CD14-positive monocyte (primary cell): ENCODE measurements around the gene ITPR2. TPM values are rescaled to one million over a fixed set of nuclear protein-coding genes. Genes with fewer than 3 reads are reported as not detected.

Experiments
- DNase-seq, 3 donors: peaks; one replicate each; pipeline ENCODE4 v3.0.0-alpha.2; 2011 to 2022
- H2AFZ ChIP-seq: 2 replicates; pipeline ENCODE4 v1.6.0; 2012; ENCODE audit warnings: mild to moderate bottlenecking, low read depth, low read length, inconsistent platforms; ENCODE audit not compliant: insufficient read depth, poor library complexity, severe bottlenecking
- H3K27ac ChIP-seq, 2 donors: 1 replicate in 1 of 2; 2 replicates in 1 of 2; pipeline ENCODE4 v1.5.1; 2012 to 2013; ENCODE audit warnings: low read length in 2 of 2, control low read depth in 1 of 2, inconsistent platforms in 1 of 2, low read depth in 1 of 2, mild to moderate bottlenecking in 1 of 2
- H3K27me3 ChIP-seq, 2 donors: one replicate each; pipeline versions ENCODE4 v1.6.0 to v1.6.1; 2011 to 2013; ENCODE audit warnings: low read length in 2 of 2; ENCODE audit not compliant: control insufficient read depth in 2 of 2, insufficient read depth in 2 of 2
- H3K36me3 ChIP-seq, 2 donors: replicated peaks in 1 of 2; 1 replicate in 1 of 2; 2 replicates in 1 of 2; pipeline versions ENCODE4 v1.5.1 to v1.6.1; 2012 to 2013; ENCODE audit warnings: low read length in 2 of 2, control low read depth in 1 of 2, inconsistent platforms in 1 of 2, mild to moderate bottlenecking in 1 of 2; ENCODE audit not compliant: insufficient read depth in 2 of 2, control insufficient read depth in 1 of 2
- H3K4me1 ChIP-seq, 2 donors: 1 replicate in 1 of 2; 2 replicates in 1 of 2; pipeline versions ENCODE4 v1.5.1 to v1.6.1; 2012 to 2013; ENCODE audit warnings: low read length in 2 of 2, control low read depth in 1 of 2, inconsistent platforms in 1 of 2, mild to moderate bottlenecking in 1 of 2, moderate library complexity in 1 of 2; ENCODE audit not compliant: insufficient read depth in 2 of 2, control insufficient read depth in 1 of 2
- H3K4me2 ChIP-seq: replicated peaks from 2 replicates; pipeline ENCODE3; 2012; ENCODE audit warnings: low read length, moderate library complexity, mild to moderate bottlenecking; ENCODE audit not compliant: poor library complexity, severe bottlenecking; ENCODE audit errors: extremely low read depth
- H3K4me3 ChIP-seq, 3 experiments: fragments of 200-600 bp in 1 of 3; sonication (generic) in 1 of 3; replicated peaks in 1 of 3; 1 replicate in 2 of 3; 2 replicates in 1 of 3; pipeline ENCODE4 v1.5.1; 2011 to 2013; ENCODE audit warnings: low read length in 3 of 3, mild to moderate bottlenecking in 3 of 3, control low read depth in 2 of 3, low read depth in 2 of 3, inconsistent platforms in 1 of 3, moderate library complexity in 1 of 3
- H3K79me2 ChIP-seq: 2 replicates; pipeline ENCODE4 v1.6.0; 2012; ENCODE audit warnings: mild to moderate bottlenecking, control low read depth, inconsistent platforms, low read length, moderate library complexity; ENCODE audit not compliant: insufficient read depth
- H3K9ac ChIP-seq: 2 replicates; pipeline ENCODE4 v1.6.0; 2017; ENCODE audit warnings: low read length, mild to moderate bottlenecking; ENCODE audit not compliant: insufficient read depth, poor library complexity, severe bottlenecking
- H3K9me3 ChIP-seq, 2 donors: replicated peaks in 1 of 2; 1 replicate in 1 of 2; 2 replicates in 1 of 2; pipeline versions ENCODE4 v1.5.1 to v1.6.1; 2012 to 2013; ENCODE audit warnings: low read length in 2 of 2, control low read depth in 1 of 2; ENCODE audit not compliant: control insufficient read depth in 1 of 2, insufficient read depth in 1 of 2
- H4K20me1 ChIP-seq: 2 replicates; pipeline ENCODE4 v1.6.0; 2012; ENCODE audit warnings: mild to moderate bottlenecking, low read length, control low read depth, moderate library complexity; ENCODE audit not compliant: insufficient read depth
- H3K27ac Mint-ChIP-seq, 7 donors: one replicate each; pipeline ENCODE4 v1.8.0; 2020; ENCODE audit warnings: mild to moderate bottlenecking in 7 of 7, mixed read lengths in 7 of 7, moderate library complexity in 6 of 7, inconsistent platforms in 2 of 7
- H3K27me3 Mint-ChIP-seq, 3 donors: one replicate each; pipeline ENCODE4 v1.8.0; 2021 to 2022; ENCODE audit warnings: low read depth in 3 of 3, mild to moderate bottlenecking in 3 of 3, mixed read lengths in 3 of 3, moderate library complexity in 3 of 3, inconsistent platforms in 1 of 3
- H3K36me3 Mint-ChIP-seq, 2 donors: one replicate each; pipeline ENCODE4 v1.8.0; 2020; ENCODE audit warnings: mixed read lengths in 2 of 2, inconsistent platforms in 1 of 2, mild to moderate bottlenecking in 1 of 2
- H3K4me1 Mint-ChIP-seq: one replicate; pipeline ENCODE4 v1.8.0; 2020; ENCODE audit warnings: mild to moderate bottlenecking, mixed read lengths
- H3K4me3 Mint-ChIP-seq, 2 donors: one replicate each; pipeline ENCODE4 v1.8.0; 2020; ENCODE audit warnings: mild to moderate bottlenecking in 2 of 2, mixed read lengths in 2 of 2, moderate library complexity in 1 of 2
- H3K9me3 Mint-ChIP-seq, 7 donors: one replicate each; pipeline ENCODE4 v1.8.0; 2020 to 2022; ENCODE audit warnings: mixed read lengths in 7 of 7, mild to moderate bottlenecking in 6 of 7, moderate library complexity in 6 of 7, inconsistent platforms in 2 of 7
- CTCF ChIP-seq: fragments of 200-600 bp; IDR thresholded peaks from one replicate; pipeline ENCODE4 v1.8.0; 2022; ENCODE audit warnings: antibody characterized with exemption, mild to moderate bottlenecking
- WGBS: methylation state at CpG from one replicate; pipeline ENCODE4 v1.1.5; 2013; ENCODE audit warnings: missing lambda C conversion rate; ENCODE audit not compliant: insufficient coverage; 5-methylcytosine and 5-hydroxymethylcytosine counted together
- intact Hi-C, 2 donors: fragments of 100-400 bp; cut with micrococcal nuclease; formaldehyde crosslinking; loops; one replicate each; pipeline versions ENCODE4 v1.15.0 to v1.15.1; 2023
- polyA plus RNA-seq, 3 donors: library from polyadenylated mRNA; depleted of rRNA in 1 of 3; unstranded in 2 of 3; stranded (reverse) in 1 of 3; fragments of 300-500 nt in 2 of 3; fragments of >200 nt in 1 of 3; fragmentation: Illumina TruSeq in 2 of 3; gene quantifications; 1 replicate in 2 of 3; 2 replicates in 1 of 3; pipeline ENCODE4 v1.2.3, GENCODE V29; 2012 to 2021

ITPR2 gene
- polyA plus RNA-seq, 3 donors = 2.7 to 6.4 (median 5.7) TPM

DNA sequence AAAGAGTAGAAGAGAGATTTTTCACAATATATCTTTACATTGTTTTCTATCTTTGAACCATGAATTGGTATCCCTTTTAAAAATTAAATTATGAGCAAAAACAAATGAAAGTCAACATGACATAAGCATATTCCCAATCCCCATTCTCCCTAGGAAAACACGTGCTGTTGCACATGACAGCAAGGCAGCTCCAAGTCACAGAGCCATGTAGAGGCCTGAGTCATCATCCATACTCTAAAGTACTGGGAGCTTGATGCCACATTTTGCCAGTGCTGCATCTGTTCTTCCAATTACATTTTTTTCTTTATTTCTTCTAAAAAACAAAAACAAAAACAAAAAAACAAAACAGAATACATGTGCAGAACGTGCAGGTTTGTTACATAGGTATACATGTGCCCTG is 115.2 kb downstream of the ITPR2 start:
- DNase-seq = no peak
- H4K20me1 ChIP-seq = no peaks in the 10 kb centered on the region
- Mint-ChIP-seq H3K27me3 (peaks cover 0 to 2% (median 0%) of the 10 kb centered on the region in 3 donors), H3K4me3 (no peak overlapping the region), H3K27ac (no peak overlapping the region), H3K36me3 (peaks cover 33 to 36% of the 10 kb centered on the region in 2 donors), H3K4me1 (no peaks in the 10 kb centered on the region), H3K9me3 (no peaks in the 10 kb centered on the region)
- TF ChIP-seq CTCF = no peak
- H3K4me2 ChIP-seq = no peak overlapping the region
- intact Hi-C loops = no loop called here
- no peaks in the 10 kb centered on the region for H3K4me1 ChIP-seq
- no peaks in the 10 kb centered on the region for H3K9me3 ChIP-seq
- WGBS = 100% methylated on average over 2 of the region's 2 CpGs
- H3K36me3 ChIP-seq = peaks cover 11 to 28% of the 10 kb centered on the region in 2 donors
- H3K27ac ChIP-seq = no peak overlapping the region
- no peak overlapping the region for H3K9ac ChIP-seq
- no peaks in the 10 kb centered on the region for H3K27me3 ChIP-seq
- no peak overlapping the region for H2AFZ ChIP-seq
- no peaks in the 10 kb centered on the region for H3K79me2 ChIP-seq
- H3K4me3 ChIP-seq = no peak overlapping the region

- no peak overlapping the region for H3K4me3 ChIP-seq
- H3K79me2 ChIP-seq = no peaks in the 10 kb centered on the region
- DNase-seq = no peak
- no peak for TF ChIP-seq CTCF
- no peaks in the 10 kb centered on the region for H3K4me1 ChIP-seq
- no peak overlapping the region for H3K9ac ChIP-seq
- no peak overlapping the region for H3K4me2 ChIP-seq
- no peaks in the 10 kb centered on the region for H3K9me3 ChIP-seq
- no peaks in the 10 kb centered on the region for H3K9me3 Mint-ChIP-seq
- no peaks in the 10 kb centered on the region for H3K27me3 ChIP-seq
- no peak overlapping the region for H3K27ac ChIP-seq
- no peak overlapping the region for H3K4me3 Mint-ChIP-seq
- intact Hi-C loops = no loop called here
- H3K36me3 Mint-ChIP-seq = peaks cover 36 to 48% of the 10 kb centered on the region in 2 donors
- H2AFZ ChIP-seq = no peak overlapping the region
- H3K36me3 ChIP-seq = peaks cover 16 to 46% of the 10 kb centered on the region in 2 donors
- H3K27ac Mint-ChIP-seq = no peak overlapping the region
- H3K27me3 Mint-ChIP-seq = peaks cover 0 to 2% (median 0%) of the 10 kb centered on the region in 3 donors
- 96% methylated on average over 4 of the region's 5 CpGs for WGBS
- H4K20me1 ChIP-seq = no peaks in the 10 kb centered on the region
- H3K4me1 Mint-ChIP-seq = no peaks in the 10 kb centered on the region
Measured at GRCh38 chr12:26715232-26715631, 117.8 kb downstream of the ITPR2 start.
